Right lobe of liver (tissue), 6 donors: Measurements from ENCODE around the gene FBLN2. TPM values are rescaled to one million over a fixed set of nuclear protein-coding genes. Genes with fewer than 3 reads are reported as not detected.

Experiments used
- ATAC-seq, 4 donors: fragments of 200-7000 bp; cut with Tn5 transposase; one replicate each; pipeline ENCODE4 v1.9.1; 2020; ENCODE audit warnings: mild to moderate bottlenecking in 4 of 4, moderate library complexity in 4 of 4
- DNase-seq, 3 donors: peaks; one replicate each; pipeline ENCODE4 v3.0.0-alpha.2; 2020
- H3K27ac ChIP-seq, 3 donors: fragments of 200-600 bp; one replicate each; pipeline ENCODE4 v1.8.0; 2022
- H3K27me3 ChIP-seq, 2 donors: fragments of 200-600 bp; one replicate each; pipeline ENCODE4 v1.8.0; 2022
- H3K36me3 ChIP-seq, 4 donors: fragments of 200-600 bp; sonication (generic) in 1 of 4; one replicate each; pipeline versions ENCODE4 v1.5.1 to v1.8.0; 2017 to 2022; ENCODE audit warnings: control low read depth in 1 of 4
- H3K4me1 ChIP-seq, 4 donors: fragments of 200-600 bp; sonication (generic) in 1 of 4; one replicate each; pipeline versions ENCODE4 v1.5.1 to v1.8.0; 2017 to 2022; ENCODE audit warnings: control low read depth in 1 of 4
- H3K4me3 ChIP-seq, 3 donors: fragments of 200-600 bp; one replicate each; pipeline ENCODE4 v1.8.0; 2022
- H3K9me3 ChIP-seq, 4 donors: fragments of 200-600 bp; sonication (generic) in 1 of 4; one replicate each; pipeline versions ENCODE4 v1.5.1 to v1.8.0; 2017 to 2022; ENCODE audit warnings: control low read depth in 1 of 4
- CTCF ChIP-seq, 4 donors: fragments of 200-600 bp in 3 of 4; fragments of 450-650 bp in 1 of 4; IDR thresholded peaks; one replicate each; pipeline versions ENCODE4 v1.5.1 to v1.8.0; 2016 to 2022; ENCODE audit warnings: antibody characterized with exemption in 4 of 4, mild to moderate bottlenecking in 2 of 4
- POLR2A ChIP-seq: fragments of 450-650 bp; IDR thresholded peaks from one replicate; pipeline ENCODE4 v1.6.1; 2017; ENCODE audit warnings: antibody characterized with exemption, mild to moderate bottlenecking
- WGBS: methylation state at CpG from one replicate; pipeline ENCODE4 v1.1.6; 2018; ENCODE audit warnings: low coverage, low lambda C conversion rate; ENCODE audit not compliant: insufficient coverage; ENCODE audit errors: missing lambda C conversion rate; 5-methylcytosine and 5-hydroxymethylcytosine counted together
- intact Hi-C, 2 donors: fragments of 100-400 bp; cut with DNase I; formaldehyde crosslinking; loops; one replicate each; pipeline versions ENCODE4 v1.11.2 to v1.14.1; 2022
- total RNA-seq, 6 experiments: library from RNA; depleted of rRNA in 2 of 6; stranded (reverse); fragments of >200 nt in 2 of 6; fragmentation: NEBNext Ultra II Directional in 3 of 6; extraction: Animal tissue kit (Norgen Biotek cat#: 25700) in 3 of 6; gene quantifications; one replicate each; pipeline versions ENCODE4 v1.1.0 to v1.2.4, GENCODE V29; 2016 to 2023
- donor health status: DM: no; HTN: yes; CAD: no.
- donor health status: DM: no; HTN: no; CAD: no.
- donor health status: DM: no; HTN: no; CAD: no.
- donor health status: DM: no; HTN: yes; CAD: no.
- donor health status: DM: no; HTN: yes; CAD: no.

The FBLN2 gene
- total RNA-seq, 6 experiments from 2014 or later = 1.9 to 4.0 (median 2.7) TPM

GRCh38 chr3:13550791-13551360, 2.0 kb downstream of the FBLN2 start:
- peaks cover 0 to 19% of the 10 kb centered on the region in 2 donors for H3K27me3 ChIP-seq
- DNase-seq (no peak), ATAC-seq (no peak)
- 83% methylated on average over 7 of the region's 13 CpGs for WGBS
- no peaks in the 10 kb centered on the region for H3K4me1 ChIP-seq
- no peaks in the 10 kb centered on the region for H3K36me3 ChIP-seq
- no peak overlapping the region for H3K4me3 ChIP-seq
- TF ChIP-seq POLR2A (no peak), CTCF (IDR thresholded peaks at IDR 0.05) (no peak)
- intact Hi-C loops = no loop called here
- H3K9me3 ChIP-seq = no peaks in the 10 kb centered on the region
- H3K27ac ChIP-seq = no peak overlapping the region

GRCh38 chr3:13552857-13553652, 4.1 kb downstream of the FBLN2 start:
- Histone ChIP-seq H3K36me3 (no peaks in the 10 kb centered on the region), H3K27me3 (peaks cover 0 to 10% of the 10 kb centered on the region in 2 donors), H3K4me3 (no peak overlapping the region), H3K4me1 (no peaks in the 10 kb centered on the region), H3K9me3 (no peaks in the 10 kb centered on the region), H3K27ac (no peak overlapping the region)
- intact Hi-C loops = no loop called here
- TF ChIP-seq POLR2A (no peak), CTCF (IDR thresholded peaks at IDR 0.05) (no peak)
- no peak for ATAC-seq
- 35% methylated on average over 9 of the region's 28 CpGs for WGBS
- DNase-seq = no peak

- H3K4me3 ChIP-seq = no peak overlapping the region
- ATAC-seq = no peak
- no peak for DNase-seq
- no peaks in the 10 kb centered on the region for H3K4me1 ChIP-seq
- H3K9me3 ChIP-seq = no peaks in the 10 kb centered on the region
- no peak for TF ChIP-seq CTCF (IDR thresholded peaks at IDR 0.05)
- no peak for TF ChIP-seq POLR2A
- no peak overlapping the region for H3K27ac ChIP-seq
- no peaks in the 10 kb centered on the region for H3K36me3 ChIP-seq
- intact Hi-C loops = no loop called here
- H3K27me3 ChIP-seq = peaks cover 0 to 7% of the 10 kb centered on the region in 2 donors
- 46% methylated on average over 8 of the region's 12 CpGs for WGBS
These were observed 4.8 kb downstream of the FBLN2 start for GRCh38 chr3:13553686-13554085.

GRCh38 chr3:13555753-13556152, 6.8 kb downstream of the FBLN2 start:
- Histone ChIP-seq H3K4me1 (no peaks in the 10 kb centered on the region), H3K9me3 (no peaks in the 10 kb centered on the region), H3K27ac (no peak overlapping the region), H3K36me3 (no peaks in the 10 kb centered on the region), H3K27me3 (peaks cover 0 to 7% of the 10 kb centered on the region in 2 donors), H3K4me3 (no peak overlapping the region)
- DNase-seq = no peak
- intact Hi-C loops = no loop called here
- ATAC-seq = no peak
- TF ChIP-seq CTCF (IDR thresholded peaks at IDR 0.05) = no peak
- no peak for TF ChIP-seq POLR2A
- 70% methylated on average over 3 of the region's 11 CpGs for WGBS
